IMR-90 (cell line): ENCODE data around the gene MLLT3. TPM values are rescaled to one million over a fixed set of nuclear protein-coding genes. Genes with fewer than 3 reads are reported as not detected.

Experiments used
- ATAC-seq: fragments of 200-7000 bp; cut with Tn5 transposase; 2 replicates; pipeline ENCODE4 v1.9.1; 2020; ENCODE audit warnings: low read depth, mild to moderate bottlenecking, moderate library complexity
- BruUV-seq: library from RNA; stranded (reverse); fragments of 400-500 nt; replicated peaks from 2 replicates; lab custom pipeline; 2021; lab: Mats Ljungman, UMichigan
- CTCF ChIA-PET: fragments of 300-600 bp; formaldehyde crosslinking; extraction: SDS; loops from one replicate; lab custom pipeline; 2021; ENCODE audit warnings: antibody characterized with exemption; lab: Yijun Ruan, JAX
- POLR2A ChIA-PET: fragments of 300-600 bp; sonication (Branson Sonifier 250); formaldehyde crosslinking; loops from one replicate; lab custom pipeline; 2022; ENCODE audit warnings: antibody characterized with exemption; ENCODE audit not compliant: unreplicated experiment; lab: Charles Lee
- DNase-seq: peaks from one replicate; pipeline ENCODE4 v3.0.0; 2013
- H2AFZ ChIP-seq: replicated peaks from 2 replicates; pipeline ENCODE3; 2013; ENCODE audit warnings: low read length, mild to moderate bottlenecking; ENCODE audit not compliant: poor library complexity
- H2AK5ac ChIP-seq: 2 replicates; pipeline ENCODE4 v1.6.1; 2013; ENCODE audit warnings: low read depth, low read length, inconsistent platforms
- H2AK9ac ChIP-seq: replicated peaks from 2 replicates; pipeline ENCODE3; 2013; ENCODE audit warnings: mild to moderate bottlenecking, low read depth, low read length, moderate library complexity; ENCODE audit not compliant: poor library complexity
- H2BK120ac ChIP-seq: 2 replicates; pipeline ENCODE4 v1.6.1; 2013; ENCODE audit warnings: low read depth, low read length, inconsistent platforms
- H2BK15ac ChIP-seq: 3 replicates; pipeline ENCODE4 v1.6.1; 2013; ENCODE audit warnings: low read depth, low read length, inconsistent platforms
- H2BK20ac ChIP-seq: 2 replicates; pipeline ENCODE4 v1.6.1; 2013; ENCODE audit warnings: low read depth, mild to moderate bottlenecking, inconsistent platforms, low read length, moderate library complexity
- H2BK5ac ChIP-seq: 2 replicates; pipeline ENCODE4 v1.6.1; 2013; ENCODE audit warnings: mild to moderate bottlenecking, low read depth, low read length, inconsistent platforms; ENCODE audit not compliant: poor library complexity, severe bottlenecking
- H3K14ac ChIP-seq: replicated peaks from 2 replicates; pipeline ENCODE4 v1.6.1; 2013; ENCODE audit warnings: low read depth, low read length, inconsistent platforms
- H3K18ac ChIP-seq: 2 replicates; pipeline ENCODE4 v1.6.1; 2013; ENCODE audit warnings: low read depth, low read length, control low read depth
- H3K23ac ChIP-seq: 2 replicates; pipeline ENCODE4 v1.6.1; 2013; ENCODE audit warnings: low read depth, low read length, inconsistent platforms
- H3K27ac ChIP-seq: 2 replicates; pipeline ENCODE4 v1.5.1; 2013; ENCODE audit warnings: mild to moderate bottlenecking, control low read depth, low read length; ENCODE audit not compliant: insufficient read depth
- H3K27me3 ChIP-seq: 2 replicates; pipeline ENCODE4 v1.6.1; 2013; ENCODE audit warnings: low read length; ENCODE audit not compliant: control insufficient read depth, insufficient read depth
- H3K36me3 ChIP-seq: 2 replicates; pipeline ENCODE4 v1.6.1; 2013; ENCODE audit warnings: low read length, mixed read lengths; ENCODE audit not compliant: control insufficient read depth, insufficient read depth
- H3K4ac ChIP-seq: 2 replicates; pipeline ENCODE4 v1.6.1; 2013; ENCODE audit warnings: low read depth, low read length, inconsistent platforms
- H3K4me1 ChIP-seq: 2 replicates; pipeline ENCODE4 v1.6.1; 2013; ENCODE audit warnings: low read length, mixed read lengths; ENCODE audit not compliant: control insufficient read depth, insufficient read depth
- H3K4me2 ChIP-seq: 2 replicates; pipeline ENCODE4 v1.6.1; 2013; ENCODE audit warnings: low read depth, mild to moderate bottlenecking, control low read depth, low read length, moderate library complexity
- H3K4me3 ChIP-seq: 2 replicates; pipeline ENCODE4 v1.5.1; 2013; ENCODE audit warnings: low read depth, mild to moderate bottlenecking, control low read depth, low read length, moderate library complexity; ENCODE audit not compliant: insufficient read depth
- H3K56ac ChIP-seq: 2 replicates; pipeline ENCODE4 v1.6.1; 2013; ENCODE audit warnings: low read length, inconsistent platforms; ENCODE audit not compliant: insufficient read depth; ENCODE audit errors: extremely low read depth
- H3K79me1 ChIP-seq, 2 experiments: 2 replicates each; pipeline ENCODE4 v1.6.1; 2013; ENCODE audit warnings: low read length in 2 of 2, inconsistent platforms in 1 of 2, low read depth in 1 of 2
- H3K9ac ChIP-seq: 2 replicates; pipeline ENCODE4 v1.6.1; 2013; ENCODE audit warnings: low read depth, low read length, control low read depth
- H3K9me1 ChIP-seq: 2 replicates; pipeline ENCODE4 v1.6.1; 2013; ENCODE audit warnings: low read length, inconsistent platforms; ENCODE audit not compliant: insufficient read depth
- H3K9me3 ChIP-seq: 2 replicates; pipeline ENCODE4 v1.6.1; 2013; ENCODE audit warnings: low read length; ENCODE audit not compliant: control insufficient read depth, insufficient read depth
- H4K20me1 ChIP-seq: 2 replicates; pipeline ENCODE4 v1.6.1; 2013; ENCODE audit warnings: low read length, inconsistent platforms; ENCODE audit not compliant: insufficient read depth
- H4K5ac ChIP-seq: 2 replicates; pipeline ENCODE4 v1.6.1; 2013; ENCODE audit warnings: mild to moderate bottlenecking, low read depth, low read length, control low read depth
- H4K8ac ChIP-seq, 2 experiments: 2 replicates each; pipeline ENCODE4 v1.6.1; 2013; ENCODE audit warnings: low read depth in 2 of 2, low read length in 2 of 2, control low read depth in 1 of 2, inconsistent platforms in 1 of 2
- H4K91ac ChIP-seq: 2 replicates; pipeline ENCODE4 v1.6.1; 2013; ENCODE audit warnings: low read depth, low read length, inconsistent platforms; ENCODE audit not compliant: insufficient read depth
- BHLHE40 ChIP-seq: fragments of 150-350 bp; IDR thresholded peaks from 2 replicates; pipeline ENCODE4 v1.6.1; 2016; ENCODE audit warnings: mild to moderate bottlenecking, low read depth, low read length
- CEBPB ChIP-seq: IDR thresholded peaks from 2 replicates; pipeline ENCODE4 v1.6.1; 2012; ENCODE audit warnings: low read depth, low read length, improper control_type of control experiment
- CHD1 ChIP-seq: IDR thresholded peaks from 2 replicates; pipeline ENCODE4 v1.6.1; 2012; ENCODE audit warnings: low read depth, low read length, improper control_type of control experiment
- FOS ChIP-seq: fragments of 150-350 bp; IDR thresholded peaks from 2 replicates; pipeline ENCODE4 v1.6.1; 2016; ENCODE audit warnings: low read depth, low read length
- MAFK ChIP-seq: IDR thresholded peaks from 2 replicates; pipeline ENCODE4 v1.6.1; 2012; ENCODE audit warnings: low read depth, low read length, improper control_type of control experiment
- MAZ ChIP-seq: IDR thresholded peaks from 2 replicates; pipeline ENCODE4 v1.6.1; 2012; ENCODE audit warnings: low read depth, mild to moderate bottlenecking, low read length, improper control_type of control experiment, moderate library complexity, borderline replicate concordance
- MXI1 ChIP-seq: IDR thresholded peaks from 2 replicates; pipeline ENCODE4 v1.6.1; 2012; ENCODE audit warnings: low read depth, mild to moderate bottlenecking, low read length, moderate library complexity, borderline replicate concordance
- NFE2L2 ChIP-seq: fragments of 150-350 bp; IDR thresholded peaks from 2 replicates; pipeline ENCODE4 v1.6.1; 2016; ENCODE audit warnings: low read depth, mild to moderate bottlenecking, low read length
- POLR2A ChIP-seq: IDR thresholded peaks from 2 replicates; pipeline ENCODE4 v1.6.1; 2012; ENCODE audit warnings: mild to moderate bottlenecking, low read depth, low read length
- RAD21 ChIP-seq: IDR thresholded peaks from 2 replicates; pipeline ENCODE4 v1.6.1; 2012; ENCODE audit warnings: low read length, improper control_type of control experiment
- RCOR1 ChIP-seq: IDR thresholded peaks from 2 replicates; pipeline ENCODE4 v1.6.1; 2012; ENCODE audit warnings: mild to moderate bottlenecking, low read length, improper control_type of control experiment; ENCODE audit not compliant: insufficient replicate concordance
- RFX5 ChIP-seq: IDR thresholded peaks from 2 replicates; pipeline ENCODE4 v1.8.0; 2012; ENCODE audit warnings: low read depth, mild to moderate bottlenecking, low read length, moderate library complexity
- SMC3 ChIP-seq: fragments of 150-350 bp; IDR thresholded peaks from 2 replicates; pipeline ENCODE4 v1.6.1; 2016; ENCODE audit warnings: low read depth, mild to moderate bottlenecking, antibody characterized with exemption, low read length, moderate library complexity
- WGBS, 2 experiments: methylation state at CpG; one replicate each; pipeline versions ENCODE4 v1.1.5 to v1.1.7; 2013; ENCODE audit warnings: missing lambda C conversion rate in 2 of 2; ENCODE audit not compliant: insufficient read length in 1 of 2; ENCODE audit errors: extremely low coverage in 2 of 2; 5-methylcytosine and 5-hydroxymethylcytosine counted together
- dilution Hi-C: fragments of 300-500 bp; cut with HindIII; formaldehyde crosslinking; loops from one replicate; pipeline ENCODE4 v1.14.3; 2018; ENCODE audit warnings: low sequenced_read_pairs; ENCODE audit not compliant: unreplicated experiment
- in situ Hi-C: fragments of 300-500 bp; cut with MboI; formaldehyde crosslinking; loops from 3 replicates; pipeline ENCODE4 v1.14.3; 2019; ENCODE audit warnings: low sequenced_read_pairs, inconsistent platforms, mixed read lengths
- intact Hi-C: fragments of 100-400 bp; cut with micrococcal nuclease; formaldehyde crosslinking; loops from 2 replicates; pipeline ENCODE4 v1.10.0; 2022
- polyA plus RNA-seq, 3 experiments: library from polyadenylated mRNA; depleted of rRNA; stranded (reverse); fragments of >200 nt; gene quantifications; 2 replicates each; pipeline ENCODE4 v1.2.3, GENCODE V29; 2012; ENCODE audit warnings: low replicate concordance in 1 of 3
- total RNA-seq: library from RNA; depleted of rRNA; stranded (reverse); fragments of >200 nt; gene quantifications from 2 replicates; pipeline ENCODE4 v1.2.3, GENCODE V29; 2012
- TF ChIP-seq, protein P1 (sequence below): fragments of 150-350 bp; IDR thresholded peaks from 2 replicates; pipeline ENCODE4 v1.6.1; 2016; ENCODE audit warnings: low read depth, mild to moderate bottlenecking, low read length, moderate library complexity, borderline replicate concordance
- TF ChIP-seq, protein P2 (sequence below): fragments of 150-350 bp; IDR thresholded peaks from 2 replicates; pipeline ENCODE4 v1.6.1; 2017; ENCODE audit warnings: mild to moderate bottlenecking, antibody characterized with exemption, low read length, low read depth
- TF ChIP-seq, protein P3 (sequence below): conservative IDR thresholded peaks from 2 replicates; pipeline ENCODE4 v1.5.1; 2012; ENCODE audit warnings: mild to moderate bottlenecking, low read depth, low read length, improper control_type of control experiment

The MLLT3 gene
- total and polyA plus RNA-seq, 2 of the 4 experiments (the other 2 are of a cell fraction): 10.4 to 21.1 TPM

DNA sequence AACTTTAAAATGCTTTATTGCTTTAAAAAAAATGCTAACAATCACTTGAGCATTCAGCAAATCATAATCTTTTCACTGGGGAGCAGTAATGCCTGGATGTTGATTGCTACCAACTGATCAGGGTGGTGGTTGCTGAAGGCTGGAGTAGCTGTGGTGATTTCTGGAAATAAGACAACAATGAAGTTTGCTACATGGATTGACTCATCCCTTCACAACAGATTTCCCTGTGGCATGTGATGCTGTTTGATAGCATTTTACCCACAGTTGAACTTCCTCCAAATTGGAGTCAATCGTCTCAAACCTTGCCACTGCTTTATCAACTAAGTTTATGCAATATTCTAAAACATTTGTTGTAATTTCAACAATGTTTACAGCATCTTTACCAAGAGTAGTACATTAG is 83.3 kb downstream of the MLLT3 start:
- WGBS, 2 experiments: no CpG with 5 or more reads among the region's 1 CpG
- ChIA-PET CTCF (no interaction called here), POLR2A (no interaction called here)
- H3K36me3 ChIP-seq: no peaks in the 10 kb centered on the region
- no peak overlapping the region for H4K5ac ChIP-seq
- TF ChIP-seq CEBPB: no peak
- TF ChIP-seq RAD21: no peak
- TF ChIP-seq MAFK: no peak
- no peak for TF ChIP-seq MAZ
- TF ChIP-seq FOS: no peak
- no peak for TF ChIP-seq RFX5
- no peak for TF ChIP-seq POLR2A
- TF ChIP-seq SMC3: no peak
- TF ChIP-seq RCOR1: no peak
- TF ChIP-seq MXI1: no peak
- no peak for TF ChIP-seq CHD1
- TF ChIP-seq, protein P1, sequence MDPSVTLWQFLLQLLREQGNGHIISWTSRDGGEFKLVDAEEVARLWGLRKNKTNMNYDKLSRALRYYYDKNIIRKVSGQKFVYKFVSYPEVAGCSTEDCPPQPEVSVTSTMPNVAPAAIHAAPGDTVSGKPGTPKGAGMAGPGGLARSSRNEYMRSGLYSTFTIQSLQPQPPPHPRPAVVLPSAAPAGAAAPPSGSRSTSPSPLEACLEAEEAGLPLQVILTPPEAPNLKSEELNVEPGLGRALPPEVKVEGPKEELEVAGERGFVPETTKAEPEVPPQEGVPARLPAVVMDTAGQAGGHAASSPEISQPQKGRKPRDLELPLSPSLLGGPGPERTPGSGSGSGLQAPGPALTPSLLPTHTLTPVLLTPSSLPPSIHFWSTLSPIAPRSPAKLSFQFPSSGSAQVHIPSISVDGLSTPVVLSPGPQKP: no peak
- no peak for TF ChIP-seq NFE2L2
- TF ChIP-seq, protein P2, sequence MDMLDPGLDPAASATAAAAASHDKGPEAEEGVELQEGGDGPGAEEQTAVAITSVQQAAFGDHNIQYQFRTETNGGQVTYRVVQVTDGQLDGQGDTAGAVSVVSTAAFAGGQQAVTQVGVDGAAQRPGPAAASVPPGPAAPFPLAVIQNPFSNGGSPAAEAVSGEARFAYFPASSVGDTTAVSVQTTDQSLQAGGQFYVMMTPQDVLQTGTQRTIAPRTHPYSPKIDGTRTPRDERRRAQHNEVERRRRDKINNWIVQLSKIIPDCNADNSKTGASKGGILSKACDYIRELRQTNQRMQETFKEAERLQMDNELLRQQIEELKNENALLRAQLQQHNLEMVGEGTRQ: no peak
- TF ChIP-seq, protein P3, sequence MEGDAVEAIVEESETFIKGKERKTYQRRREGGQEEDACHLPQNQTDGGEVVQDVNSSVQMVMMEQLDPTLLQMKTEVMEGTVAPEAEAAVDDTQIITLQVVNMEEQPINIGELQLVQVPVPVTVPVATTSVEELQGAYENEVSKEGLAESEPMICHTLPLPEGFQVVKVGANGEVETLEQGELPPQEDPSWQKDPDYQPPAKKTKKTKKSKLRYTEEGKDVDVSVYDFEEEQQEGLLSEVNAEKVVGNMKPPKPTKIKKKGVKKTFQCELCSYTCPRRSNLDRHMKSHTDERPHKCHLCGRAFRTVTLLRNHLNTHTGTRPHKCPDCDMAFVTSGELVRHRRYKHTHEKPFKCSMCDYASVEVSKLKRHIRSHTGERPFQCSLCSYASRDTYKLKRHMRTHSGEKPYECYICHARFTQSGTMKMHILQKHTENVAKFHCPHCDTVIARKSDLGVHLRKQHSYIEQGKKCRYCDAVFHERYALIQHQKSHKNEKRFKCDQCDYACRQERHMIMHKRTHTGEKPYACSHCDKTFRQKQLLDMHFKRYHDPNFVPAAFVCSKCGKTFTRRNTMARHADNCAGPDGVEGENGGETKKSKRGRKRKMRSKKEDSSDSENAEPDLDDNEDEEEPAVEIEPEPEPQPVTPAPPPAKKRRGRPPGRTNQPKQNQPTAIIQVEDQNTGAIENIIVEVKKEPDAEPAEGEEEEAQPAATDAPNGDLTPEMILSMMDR: no peak
- TF ChIP-seq BHLHE40: no peak
- H3K4ac ChIP-seq: no peak overlapping the region
- H3K79me1 ChIP-seq: peaks cover 3 to 21% of the 10 kb centered on the region in 2 experiments; a peak in 3 of 4 replicates
- H3K9me1 ChIP-seq: no peaks in the 10 kb centered on the region
- H2BK15ac ChIP-seq: no peak overlapping the region
- dilution Hi-C loops (no loop called here), in situ Hi-C loops (no loop called here), intact Hi-C loops (no loop called here)
- H4K8ac ChIP-seq: no peak overlapping the region
- no peak overlapping the region for H2BK120ac ChIP-seq
- H2AK5ac ChIP-seq: no peak overlapping the region
- no peak overlapping the region for H3K18ac ChIP-seq
- no peak overlapping the region for H3K14ac ChIP-seq
- H4K20me1 ChIP-seq: no peaks in the 10 kb centered on the region; the same call in 1 of the 2 replicates
- no peak overlapping the region for H2AK9ac ChIP-seq
- peaks cover 8% of the 10 kb centered on the region for H3K9me3 ChIP-seq
- H2BK5ac ChIP-seq: no peak overlapping the region
- no peak overlapping the region for H3K9ac ChIP-seq
- no peak overlapping the region for H2BK20ac ChIP-seq
- peaks cover 2% of the 10 kb centered on the region; the same call in 1 of the 2 replicates for H3K4me1 ChIP-seq
- no peak overlapping the region for H3K4me3 ChIP-seq
- H4K91ac ChIP-seq: no peak overlapping the region
- no peak for ATAC-seq
- H3K56ac ChIP-seq: no peak overlapping the region
- no peak overlapping the region for H3K27ac ChIP-seq
- no peak overlapping the region for H3K23ac ChIP-seq
- BruUV-seq: no TSS peak
- no peak overlapping the region for H3K4me2 ChIP-seq
- H2AFZ ChIP-seq: no peak overlapping the region
- no peaks in the 10 kb centered on the region for H3K27me3 ChIP-seq
- DNase-seq: peak; percentile 13
